Measurements from ENCODE around the gene ANKMY2. TPM values are rescaled to one million over a fixed set of nuclear protein-coding genes. Genes with fewer than 3 reads are reported as not detected.
A peak's percentile ranks its signal among the peaks of the same experiment; 100 is the strongest.

Gene ANKMY2
- polyA plus RNA-seq, 2 donors = 5.0 to 5.9 TPM

- 68 to 78% methylated on average over 1 of the region's 1 CpG for WGBS, 2 donors
Observed at GRCh38 chr7:16636555-16637101, 8.9 kb downstream of the ANKMY2 start.

GRCh38 chr7:16634271-16634738 lies 11.2 kb downstream of the ANKMY2 start:
- H3K4me1 ChIP-seq (ENCODE audit: control insufficient read depth in 2 of 2, insufficient read depth in 2 of 2, low read length in 1 of 2) = no peaks in the 10 kb centered on the region
- 53 to 75% methylated on average over 4 of the region's 4 CpGs for WGBS, 2 donors
- H3K27me3 ChIP-seq (ENCODE audit: control insufficient read depth in 1 of 2, insufficient read depth in 2 of 2, low read length in 2 of 2) = no peaks in the 10 kb centered on the region
- H3K4me3 ChIP-seq (ENCODE audit: low read depth in 1 of 2, low read length in 2 of 2) = no peak overlapping the region
- H3K36me3 ChIP-seq (ENCODE audit: control insufficient read depth in 2 of 2, insufficient read depth in 2 of 2, low read length in 1 of 2) = no peaks in the 10 kb centered on the region
- H3K27ac ChIP-seq (ENCODE audit: low read depth in 2 of 2, low read length in 1 of 2) = peak overlapping the region in 1 of 2 donors; percentile 49
- H3K9me3 ChIP-seq (ENCODE audit: control insufficient read depth in 2 of 2, insufficient read depth in 1 of 2, low read depth in 1 of 2, low read length in 1 of 2) = no peaks in the 10 kb centered on the region

More at GRCh38 chr7:16636555-16637101, 8.9 kb downstream of the ANKMY2 start:
- H3K4me3 ChIP-seq (ENCODE audit: low read depth in 1 of 2, low read length in 2 of 2) = no peak overlapping the region
- H3K27ac ChIP-seq (ENCODE audit: low read depth in 2 of 2, low read length in 1 of 2) = peak overlapping the region in 1 of 2 donors; percentile 24
- no peaks in the 10 kb centered on the region for H3K9me3 ChIP-seq (ENCODE audit: control insufficient read depth in 2 of 2, insufficient read depth in 1 of 2, low read depth in 1 of 2, low read length in 1 of 2)
- H3K4me1 ChIP-seq (ENCODE audit: control insufficient read depth in 2 of 2, insufficient read depth in 2 of 2, low read length in 1 of 2) = no peaks in the 10 kb centered on the region
- no peaks in the 10 kb centered on the region for H3K36me3 ChIP-seq (ENCODE audit: control insufficient read depth in 2 of 2, insufficient read depth in 2 of 2, low read length in 1 of 2)
- no peaks in the 10 kb centered on the region for H3K27me3 ChIP-seq (ENCODE audit: control insufficient read depth in 1 of 2, insufficient read depth in 2 of 2, low read length in 2 of 2)

- no peaks in the 10 kb centered on the region for H3K4me1 ChIP-seq (ENCODE audit: control insufficient read depth in 2 of 2, insufficient read depth in 2 of 2, low read length in 1 of 2)
- no peaks in the 10 kb centered on the region for H3K27me3 ChIP-seq (ENCODE audit: control insufficient read depth in 1 of 2, insufficient read depth in 2 of 2, low read length in 2 of 2)
- no peak overlapping the region for H3K27ac ChIP-seq (ENCODE audit: low read depth in 2 of 2, low read length in 1 of 2)
- no peaks in the 10 kb centered on the region for H3K36me3 ChIP-seq (ENCODE audit: control insufficient read depth in 2 of 2, insufficient read depth in 2 of 2, low read length in 1 of 2)
- no peak overlapping the region for H3K4me3 ChIP-seq (ENCODE audit: low read depth in 1 of 2, low read length in 2 of 2)
- H3K9me3 ChIP-seq (ENCODE audit: control insufficient read depth in 2 of 2, insufficient read depth in 1 of 2, low read depth in 1 of 2, low read length in 1 of 2) = no peaks in the 10 kb centered on the region
- 88 to 89% methylated on average over 1 of the region's 1 CpG for WGBS, 2 donors
Observed at GRCh38 chr7:16630654-16631053, 14.9 kb downstream of the ANKMY2 start.

GRCh38 chr7:16627236-16627635 lies 18.3 kb downstream of the ANKMY2 start:
- Histone ChIP-seq H3K4me1 (ENCODE audit: control insufficient read depth in 2 of 2, insufficient read depth in 2 of 2, low read length in 1 of 2) (no peaks in the 10 kb centered on the region), H3K27me3 (ENCODE audit: control insufficient read depth in 1 of 2, insufficient read depth in 2 of 2, low read length in 2 of 2) (no peaks in the 10 kb centered on the region), H3K27ac (ENCODE audit: low read depth in 2 of 2, low read length in 1 of 2) (no peak overlapping the region), H3K36me3 (ENCODE audit: control insufficient read depth in 2 of 2, insufficient read depth in 2 of 2, low read length in 1 of 2) (no peaks in the 10 kb centered on the region), H3K4me3 (ENCODE audit: low read depth in 1 of 2, low read length in 2 of 2) (no peak overlapping the region), H3K9me3 (ENCODE audit: control insufficient read depth in 2 of 2, insufficient read depth in 1 of 2, low read depth in 1 of 2, low read length in 1 of 2) (no peaks in the 10 kb centered on the region)
- WGBS, 2 donors = 76 to 80% methylated on average over 2 of the region's 2 CpGs

GRCh38 chr7:16626388-16626787 lies 19.2 kb downstream of the ANKMY2 start:
- Histone ChIP-seq H3K27ac (ENCODE audit: low read depth in 2 of 2, low read length in 1 of 2) (no peak overlapping the region), H3K27me3 (ENCODE audit: control insufficient read depth in 1 of 2, insufficient read depth in 2 of 2, low read length in 2 of 2) (no peaks in the 10 kb centered on the region), H3K9me3 (ENCODE audit: control insufficient read depth in 2 of 2, insufficient read depth in 1 of 2, low read depth in 1 of 2, low read length in 1 of 2) (no peaks in the 10 kb centered on the region), H3K4me3 (ENCODE audit: low read depth in 1 of 2, low read length in 2 of 2) (no peak overlapping the region), H3K4me1 (ENCODE audit: control insufficient read depth in 2 of 2, insufficient read depth in 2 of 2, low read length in 1 of 2) (no peaks in the 10 kb centered on the region), H3K36me3 (ENCODE audit: control insufficient read depth in 2 of 2, insufficient read depth in 2 of 2, low read length in 1 of 2) (no peaks in the 10 kb centered on the region)
- 83 to 85% methylated on average over 2 of the region's 2 CpGs for WGBS, 2 donors

GRCh38 chr7:16619979-16620408 lies 25.6 kb downstream of the ANKMY2 start:
- Histone ChIP-seq H3K4me1 (ENCODE audit: control insufficient read depth in 2 of 2, insufficient read depth in 2 of 2, low read length in 1 of 2) (no peaks in the 10 kb centered on the region), H3K36me3 (ENCODE audit: control insufficient read depth in 2 of 2, insufficient read depth in 2 of 2, low read length in 1 of 2) (peaks cover 0 to 8% of the 10 kb centered on the region in 2 donors), H3K27me3 (ENCODE audit: control insufficient read depth in 1 of 2, insufficient read depth in 2 of 2, low read length in 2 of 2) (no peaks in the 10 kb centered on the region), H3K27ac (ENCODE audit: low read depth in 2 of 2, low read length in 1 of 2) (no peak overlapping the region), H3K9me3 (ENCODE audit: control insufficient read depth in 2 of 2, insufficient read depth in 1 of 2, low read depth in 1 of 2, low read length in 1 of 2) (peaks cover 0 to 3% of the 10 kb centered on the region in 2 donors), H3K4me3 (ENCODE audit: low read depth in 1 of 2, low read length in 2 of 2) (no peak overlapping the region)
- 62 to 80% methylated on average over 2 of the region's 2 CpGs for WGBS, 2 donors

GRCh38 chr7:16616542-16616941 lies 29.0 kb downstream of the ANKMY2 start:
- 91% methylated on average over 18 of the region's 18 CpGs for WGBS, 2 donors
- H3K4me1 ChIP-seq (ENCODE audit: control insufficient read depth in 2 of 2, insufficient read depth in 2 of 2, low read length in 1 of 2) = no peaks in the 10 kb centered on the region
- no peak overlapping the region for H3K4me3 ChIP-seq (ENCODE audit: low read depth in 1 of 2, low read length in 2 of 2)
- peaks cover 0 to 3% of the 10 kb centered on the region in 2 donors for H3K9me3 ChIP-seq (ENCODE audit: control insufficient read depth in 2 of 2, insufficient read depth in 1 of 2, low read depth in 1 of 2, low read length in 1 of 2)
- H3K27me3 ChIP-seq (ENCODE audit: control insufficient read depth in 1 of 2, insufficient read depth in 2 of 2, low read length in 2 of 2) = no peaks in the 10 kb centered on the region
- no peak overlapping the region for H3K27ac ChIP-seq (ENCODE audit: low read depth in 2 of 2, low read length in 1 of 2)
- peaks cover 0 to 8% of the 10 kb centered on the region in 2 donors for H3K36me3 ChIP-seq (ENCODE audit: control insufficient read depth in 2 of 2, insufficient read depth in 2 of 2, low read length in 1 of 2)

- H3K4me1 ChIP-seq (ENCODE audit: control insufficient read depth in 2 of 2, insufficient read depth in 2 of 2, low read length in 1 of 2) = no peaks in the 10 kb centered on the region
- WGBS, 2 donors = 66 to 73% methylated on average over 4 of the region's 4 CpGs
- peaks cover 0 to 8% of the 10 kb centered on the region in 2 donors for H3K36me3 ChIP-seq (ENCODE audit: control insufficient read depth in 2 of 2, insufficient read depth in 2 of 2, low read length in 1 of 2)
- no peak overlapping the region for H3K4me3 ChIP-seq (ENCODE audit: low read depth in 1 of 2, low read length in 2 of 2)
- peaks cover 0 to 3% of the 10 kb centered on the region in 2 donors for H3K9me3 ChIP-seq (ENCODE audit: control insufficient read depth in 2 of 2, insufficient read depth in 1 of 2, low read depth in 1 of 2, low read length in 1 of 2)
- no peaks in the 10 kb centered on the region for H3K27me3 ChIP-seq (ENCODE audit: control insufficient read depth in 1 of 2, insufficient read depth in 2 of 2, low read length in 2 of 2)
- no peak overlapping the region for H3K27ac ChIP-seq (ENCODE audit: low read depth in 2 of 2, low read length in 1 of 2)
Observed at GRCh38 chr7:16616122-16616521, 29.4 kb downstream of the ANKMY2 start.

- H3K27me3 ChIP-seq (ENCODE audit: control insufficient read depth in 1 of 2, insufficient read depth in 2 of 2, low read length in 2 of 2) = no peaks in the 10 kb centered on the region
- H3K36me3 ChIP-seq (ENCODE audit: control insufficient read depth in 2 of 2, insufficient read depth in 2 of 2, low read length in 1 of 2) = peaks cover 0 to 8% of the 10 kb centered on the region in 2 donors
- peaks cover 0 to 3% of the 10 kb centered on the region in 2 donors for H3K9me3 ChIP-seq (ENCODE audit: control insufficient read depth in 2 of 2, insufficient read depth in 1 of 2, low read depth in 1 of 2, low read length in 1 of 2)
- no peaks in the 10 kb centered on the region for H3K4me1 ChIP-seq (ENCODE audit: control insufficient read depth in 2 of 2, insufficient read depth in 2 of 2, low read length in 1 of 2)
- 78 to 82% methylated on average over 5 of the region's 5 CpGs for WGBS, 2 donors
- no peak overlapping the region for H3K27ac ChIP-seq (ENCODE audit: low read depth in 2 of 2, low read length in 1 of 2)
- H3K4me3 ChIP-seq (ENCODE audit: low read depth in 1 of 2, low read length in 2 of 2) = no peak overlapping the region
Observed at GRCh38 chr7:16615228-16615627, 30.3 kb downstream of the ANKMY2 start.

GRCh38 chr7:16611711-16612110 lies 33.8 kb downstream of the ANKMY2 start:
- Histone ChIP-seq H3K27me3 (ENCODE audit: control insufficient read depth in 1 of 2, insufficient read depth in 2 of 2, low read length in 2 of 2) (no peaks in the 10 kb centered on the region), H3K4me3 (ENCODE audit: low read depth in 1 of 2, low read length in 2 of 2) (no peak overlapping the region), H3K27ac (ENCODE audit: low read depth in 2 of 2, low read length in 1 of 2) (no peak overlapping the region), H3K36me3 (ENCODE audit: control insufficient read depth in 2 of 2, insufficient read depth in 2 of 2, low read length in 1 of 2) (peaks cover 0 to 8% of the 10 kb centered on the region in 2 donors), H3K9me3 (ENCODE audit: control insufficient read depth in 2 of 2, insufficient read depth in 1 of 2, low read depth in 1 of 2, low read length in 1 of 2) (peaks cover 0 to 2% of the 10 kb centered on the region in 2 donors), H3K4me1 (ENCODE audit: control insufficient read depth in 2 of 2, insufficient read depth in 2 of 2, low read length in 1 of 2) (no peaks in the 10 kb centered on the region)
- WGBS, 2 donors = 98% methylated on average over 2 of the region's 2 CpGs
